Measurements from ENCODE around the gene AMY1A.
"Not testable (repeated sequence)": the region's sequence is repeated elsewhere in the genome, so short reads cannot be mapped to it uniquely, and the experiment has no call there.

AMY1A gene

DNA sequence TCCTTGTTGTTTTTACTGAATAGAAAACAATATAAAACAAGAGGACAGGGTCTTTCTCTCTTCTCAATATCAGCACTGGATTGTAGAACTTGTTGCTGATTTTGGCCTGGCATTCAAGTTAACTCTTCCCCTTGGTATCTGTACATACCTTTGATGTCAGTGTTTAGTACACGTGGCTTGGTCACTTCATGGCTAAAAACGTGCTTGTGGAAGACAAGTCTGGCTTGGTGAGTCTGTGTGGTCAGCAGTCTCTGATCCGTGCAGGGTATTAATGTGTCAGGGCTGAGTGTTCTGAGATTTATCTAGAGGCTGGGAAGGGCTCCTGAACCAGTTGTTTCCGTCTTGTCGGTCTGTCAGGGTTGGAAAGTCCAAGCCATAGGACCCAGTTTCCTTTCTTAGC is at the start of gene AMY1A:
AMY1A (plus strand) TSS at position 301 of the 400 bp plus-strand sequence. CDS start 571 bp downstream, outside the sequence.
- not testable (repeated sequence) for DNase-seq

DNA sequence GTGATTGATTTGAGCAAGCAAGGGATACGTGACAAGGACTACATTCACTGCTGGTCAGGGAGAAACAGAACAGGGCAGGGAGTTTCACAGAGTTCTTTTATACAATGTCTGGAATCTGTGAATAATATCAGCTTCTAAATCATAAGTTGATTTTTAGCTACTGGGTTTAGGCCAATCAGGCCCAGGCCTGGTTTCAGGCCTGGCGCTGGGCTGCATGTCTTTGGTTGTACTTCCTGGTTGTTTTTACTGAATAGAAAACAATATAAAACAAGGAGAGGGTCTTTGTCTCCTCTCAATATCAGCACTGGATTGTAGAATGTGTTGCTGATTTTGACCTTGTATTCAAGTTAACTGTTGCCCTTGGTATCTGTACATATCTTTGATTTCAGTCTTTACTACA is 39.2 kb upstream of the AMY1A start:
- no peak for DNase-seq

DNA sequence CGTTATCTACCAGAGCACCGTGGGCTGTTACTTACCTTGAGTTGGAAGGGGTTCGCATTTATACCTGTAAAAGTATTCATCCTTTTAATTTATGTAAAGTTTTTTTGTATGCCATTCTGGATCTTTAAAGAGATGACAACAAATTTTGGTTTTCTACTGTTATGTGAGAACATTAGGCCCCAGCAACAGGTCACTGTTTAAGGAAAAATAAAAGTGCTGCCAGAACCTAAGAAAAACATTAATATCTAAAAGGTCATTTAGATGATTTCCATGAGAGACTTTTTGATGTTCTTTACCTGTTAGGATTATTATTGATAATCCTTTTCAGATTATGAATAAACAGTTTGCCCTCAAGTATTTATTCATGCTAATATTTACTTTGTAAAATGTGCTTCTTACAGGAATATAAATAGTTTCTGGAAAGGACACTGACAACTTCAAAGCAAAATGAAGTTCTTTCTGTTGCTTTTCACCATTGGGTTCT is 38.5 kb upstream of the AMY1A start, which contains the start of gene AMY2A:
AMY2A (plus strand) TSS at position 434 of the 484 bp plus-strand sequence; CDS start at position 448, 14 bp downstream.
- not testable (repeated sequence) for DNase-seq

DNA sequence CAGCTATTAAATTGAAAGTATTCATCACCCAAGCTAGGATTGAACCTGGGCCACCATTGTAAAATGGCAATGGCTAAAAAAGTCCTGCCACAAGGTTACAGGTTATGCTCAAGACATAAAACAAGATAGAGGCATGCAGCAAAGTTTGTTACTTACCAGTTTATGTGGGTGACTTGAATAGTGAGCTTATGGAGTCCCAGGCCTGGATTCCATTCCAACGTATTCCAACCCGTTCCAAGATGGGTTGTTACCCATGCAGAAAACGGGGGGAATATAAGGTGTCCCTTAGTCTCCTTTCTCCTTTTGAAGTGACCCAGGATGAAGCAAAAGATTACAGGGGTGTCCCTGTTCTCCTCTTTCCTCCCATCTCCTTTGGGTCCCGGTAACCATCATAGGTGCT is 28.1 kb upstream of the AMY1A start:
- DNase-seq, result not testable (repeated sequence)

DNA sequence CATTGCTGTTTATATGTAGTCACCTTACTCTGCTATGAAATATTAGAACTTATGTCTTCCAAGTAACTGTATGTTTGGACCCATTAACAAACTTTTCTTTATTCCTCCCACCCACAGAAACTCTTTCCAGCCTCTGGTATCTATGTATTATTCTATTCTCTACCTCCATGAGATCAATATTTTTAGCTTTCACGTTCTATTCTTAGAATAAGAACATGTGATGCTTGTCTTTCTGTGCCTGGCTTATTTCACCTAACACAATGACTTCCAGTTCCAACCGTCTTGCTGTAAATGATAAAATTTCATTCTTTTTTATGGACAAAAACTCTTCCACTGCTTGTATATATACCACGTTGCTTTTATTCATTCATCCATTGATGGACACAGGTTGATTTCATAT is 14.4 kb upstream of the AMY1A start:
- not testable (repeated sequence) for DNase-seq

DNA sequence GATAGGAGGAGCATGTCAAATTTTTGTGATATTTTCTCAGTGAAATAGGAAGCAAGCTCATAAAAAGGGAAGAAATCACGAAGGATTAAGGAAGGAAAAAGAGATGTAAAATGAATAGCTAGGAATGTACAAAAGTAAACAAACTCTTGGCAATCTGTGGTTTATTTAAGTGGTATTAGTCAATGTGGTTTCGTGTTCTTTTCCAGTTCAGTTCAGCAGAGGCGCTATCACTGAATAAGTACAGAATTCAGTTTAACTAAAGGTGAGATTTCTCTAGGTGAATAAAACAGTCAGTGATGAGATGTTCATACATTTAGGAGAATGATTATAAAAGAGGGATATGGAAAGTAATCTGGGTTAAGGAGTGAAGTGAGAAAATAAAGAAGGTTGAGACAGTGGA is 11.7 kb upstream of the AMY1A start:
- not testable (repeated sequence) for DNase-seq

DNA sequence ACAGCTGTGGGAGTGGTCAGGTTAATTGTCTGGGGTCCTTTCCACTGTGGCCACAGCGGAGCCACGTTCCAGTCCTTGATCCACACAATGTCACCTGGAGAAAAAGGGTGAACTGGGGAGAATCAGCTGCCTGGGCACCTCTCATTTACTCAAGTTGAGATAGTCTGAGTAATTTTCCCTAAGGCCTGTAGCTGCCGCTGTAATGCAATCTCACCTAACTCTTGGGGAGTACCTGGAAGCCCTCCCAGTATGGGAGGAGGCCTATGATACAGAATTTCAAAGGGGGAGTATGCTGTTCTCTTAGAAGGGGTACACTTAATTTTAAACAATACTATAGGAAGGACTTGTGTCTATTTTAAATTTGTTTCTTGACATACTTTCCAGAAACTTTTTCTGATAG is 5.3 kb upstream of the AMY1A start:
- not testable (repeated sequence) for DNase-seq

DNA sequence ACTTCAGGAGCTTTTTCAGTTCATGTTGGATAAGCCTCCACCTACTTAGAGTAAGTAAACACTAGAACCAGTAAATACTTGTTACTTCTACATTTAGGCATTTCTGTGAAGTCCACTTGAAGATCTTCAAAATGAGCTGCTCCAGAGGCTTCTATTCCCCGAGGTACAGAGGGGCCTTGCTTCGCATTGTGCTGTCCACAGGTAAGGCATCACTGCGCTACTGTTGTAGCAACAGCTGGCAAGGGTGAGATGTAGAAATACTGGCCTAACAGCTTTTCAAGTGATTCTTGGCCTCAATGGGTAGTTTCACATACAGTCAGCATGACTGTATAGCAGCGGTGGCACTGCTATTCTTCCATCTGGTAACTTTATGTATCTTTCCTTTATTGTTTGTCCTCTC is 4.7 kb upstream of the AMY1A start:
- DNase-seq, result not testable (repeated sequence)

DNA sequence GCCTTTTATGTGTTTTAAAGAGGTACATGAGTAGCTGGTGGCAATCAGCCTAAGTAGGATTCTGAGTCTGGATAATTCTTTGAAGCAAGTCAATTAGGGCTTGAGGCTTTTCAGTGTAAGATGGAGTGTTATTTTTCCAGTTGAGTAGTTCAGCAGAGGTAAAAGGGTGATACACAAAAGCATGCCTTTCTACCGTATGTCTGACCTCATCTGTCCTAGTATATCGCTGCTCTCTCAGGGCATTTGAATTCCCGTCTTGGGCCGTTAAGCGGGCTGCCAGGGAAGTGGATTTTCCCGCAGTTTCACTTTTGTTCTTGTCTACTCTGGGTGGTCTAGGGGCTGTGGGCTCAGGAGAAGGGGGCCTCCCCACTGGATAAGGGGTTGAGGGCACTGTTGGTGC is 1.4 kb upstream of the AMY1A start:
- not testable (repeated sequence) for DNase-seq

DNA sequence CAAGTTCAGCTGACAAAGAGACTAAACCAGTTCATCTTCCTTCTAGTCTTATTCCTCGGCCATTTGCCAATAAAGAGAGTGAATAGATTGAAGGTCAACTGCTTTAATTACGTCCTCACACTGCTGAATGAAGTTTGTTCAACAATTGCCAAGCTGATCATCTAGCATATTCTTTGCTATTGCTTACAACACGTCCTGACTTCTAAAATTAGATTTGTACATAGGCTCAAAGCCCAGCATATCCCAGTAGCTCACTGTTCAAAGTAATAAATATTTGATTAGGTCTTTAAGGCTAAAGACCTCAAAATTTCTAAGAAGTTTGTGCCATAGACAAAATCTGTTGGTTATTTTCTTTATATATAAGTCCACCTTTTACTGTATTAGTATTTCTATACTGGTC is 20.8 kb downstream of the AMY1A start:
- DNase-seq, result not testable (repeated sequence)

DNA sequence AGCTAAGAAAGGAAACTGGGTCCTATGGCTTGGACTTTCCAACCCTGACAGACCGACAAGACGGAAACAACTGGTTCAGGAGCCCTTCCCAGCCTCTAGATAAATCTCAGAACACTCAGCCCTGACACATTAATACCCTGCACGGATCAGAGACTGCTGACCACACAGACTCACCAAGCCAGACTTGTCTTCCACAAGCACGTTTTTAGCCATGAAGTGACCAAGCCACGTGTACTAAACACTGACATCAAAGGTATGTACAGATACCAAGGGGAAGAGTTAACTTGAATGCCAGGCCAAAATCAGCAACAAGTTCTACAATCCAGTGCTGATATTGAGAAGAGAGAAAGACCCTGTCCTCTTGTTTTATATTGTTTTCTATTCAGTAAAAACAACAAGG is 40.5 kb downstream of the AMY1A start, which contains the start of gene AMY1B:
AMY1B (minus strand) TSS at position 101 of the 400 bp plus-strand sequence. CDS start 571 bp downstream, outside the sequence.
- DNase-seq, result not testable (repeated sequence)

DNA sequence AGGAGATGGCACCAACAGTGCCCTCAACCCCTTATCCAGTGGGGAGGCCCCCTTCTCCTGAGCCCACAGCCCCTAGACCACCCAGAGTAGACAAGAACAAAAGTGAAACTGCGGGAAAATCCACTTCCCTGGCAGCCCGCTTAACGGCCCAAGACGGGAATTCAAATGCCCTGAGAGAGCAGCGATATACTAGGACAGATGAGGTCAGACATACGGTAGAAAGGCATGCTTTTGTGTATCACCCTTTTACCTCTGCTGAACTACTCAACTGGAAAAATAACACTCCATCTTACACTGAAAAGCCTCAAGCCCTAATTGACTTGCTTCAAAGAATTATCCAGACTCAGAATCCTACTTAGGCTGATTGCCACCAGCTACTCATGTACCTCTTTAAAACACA is 41.9 kb downstream of the AMY1A start:
- not testable (repeated sequence) for DNase-seq

DNA sequence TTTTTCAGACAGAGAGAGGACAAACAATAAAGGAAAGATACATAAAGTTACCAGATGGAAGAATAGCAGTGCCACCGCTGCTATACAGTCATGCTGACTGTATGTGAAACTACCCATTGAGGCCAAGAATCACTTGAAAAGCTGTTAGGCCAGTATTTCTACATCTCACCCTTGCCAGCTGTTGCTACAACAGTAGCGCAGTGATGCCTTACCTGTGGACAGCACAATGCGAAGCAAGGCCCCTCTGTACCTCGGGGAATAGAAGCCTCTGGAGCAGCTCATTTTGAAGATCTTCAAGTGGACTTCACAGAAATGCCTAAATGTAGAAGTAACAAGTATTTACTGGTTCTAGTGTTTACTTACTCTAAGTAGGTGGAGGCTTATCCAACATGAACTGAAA is 45.1 kb downstream of the AMY1A start:
- DNase-seq, result not testable (repeated sequence)

DNA sequence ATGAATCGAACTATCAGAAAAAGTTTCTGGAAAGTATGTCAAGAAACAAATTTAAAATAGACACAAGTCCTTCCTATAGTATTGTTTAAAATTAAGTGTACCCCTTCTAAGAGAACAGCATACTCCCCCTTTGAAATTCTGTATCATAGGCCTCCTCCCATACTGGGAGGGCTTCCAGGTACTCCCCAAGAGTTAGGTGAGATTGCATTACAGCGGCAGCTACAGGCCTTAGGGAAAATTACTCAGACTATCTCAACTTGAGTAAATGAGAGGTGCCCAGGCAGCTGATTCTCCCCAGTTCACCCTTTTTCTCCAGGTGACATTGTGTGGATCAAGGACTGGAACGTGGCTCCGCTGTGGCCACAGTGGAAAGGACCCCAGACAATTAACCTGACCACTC is 45.7 kb downstream of the AMY1A start:
- not testable (repeated sequence) for DNase-seq

DNA sequence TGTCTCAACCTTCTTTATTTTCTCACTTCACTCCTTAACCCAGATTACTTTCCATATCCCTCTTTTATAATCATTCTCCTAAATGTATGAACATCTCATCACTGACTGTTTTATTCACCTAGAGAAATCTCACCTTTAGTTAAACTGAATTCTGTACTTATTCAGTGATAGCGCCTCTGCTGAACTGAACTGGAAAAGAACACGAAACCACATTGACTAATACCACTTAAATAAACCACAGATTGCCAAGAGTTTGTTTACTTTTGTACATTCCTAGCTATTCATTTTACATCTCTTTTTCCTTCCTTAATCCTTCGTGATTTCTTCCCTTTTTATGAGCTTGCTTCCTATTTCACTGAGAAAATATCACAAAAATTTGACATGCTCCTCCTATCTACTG is 52.1 kb downstream of the AMY1A start:
- DNase-seq, result not testable (repeated sequence)

DNA sequence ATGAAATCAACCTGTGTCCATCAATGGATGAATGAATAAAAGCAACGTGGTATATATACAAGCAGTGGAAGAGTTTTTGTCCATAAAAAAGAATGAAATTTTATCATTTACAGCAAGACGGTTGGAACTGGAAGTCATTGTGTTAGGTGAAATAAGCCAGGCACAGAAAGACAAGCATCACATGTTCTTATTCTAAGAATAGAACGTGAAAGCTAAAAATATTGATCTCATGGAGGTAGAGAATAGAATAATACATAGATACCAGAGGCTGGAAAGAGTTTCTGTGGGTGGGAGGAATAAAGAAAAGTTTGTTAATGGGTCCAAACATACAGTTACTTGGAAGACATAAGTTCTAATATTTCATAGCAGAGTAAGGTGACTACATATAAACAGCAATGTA is 54.8 kb downstream of the AMY1A start:
- not testable (repeated sequence) for DNase-seq
